Upper lobe of left lung (tissue), 6 donors: ENCODE results near the gene NIPBL. TPM values are rescaled to one million over a fixed set of nuclear protein-coding genes. Genes with fewer than 3 reads are reported as not detected.

Experiments
- ATAC-seq, 2 donors: fragments of 200-7000 bp; cut with Tn5 transposase; one replicate each; pipeline ENCODE4 v1.9.1; 2022; ENCODE audit warnings: mild to moderate bottlenecking in 2 of 2, moderate library complexity in 2 of 2; ENCODE audit not compliant: low FRiP score in 2 of 2
- DNase-seq, 2 donors: peaks; one replicate each; pipeline ENCODE4 v3.0.0-alpha.2; 2019 to 2020
- H3K27ac ChIP-seq, 4 donors: fragments of 200-600 bp; sonication (generic); one replicate each; pipeline ENCODE4 v1.5.1; 2016 to 2019
- H3K27me3 ChIP-seq, 4 donors: fragments of 200-600 bp; sonication (generic); one replicate each; pipeline ENCODE4 v1.5.1; 2017 to 2019
- H3K36me3 ChIP-seq, 4 donors: fragments of 200-600 bp; sonication (generic); one replicate each; pipeline ENCODE4 v1.5.1; 2016 to 2019
- H3K4me1 ChIP-seq, 4 donors: fragments of 200-600 bp; sonication (generic); one replicate each; pipeline ENCODE4 v1.5.1; 2018 to 2019
- H3K4me3 ChIP-seq, 4 donors: fragments of 200-600 bp; sonication (generic); one replicate each; pipeline ENCODE4 v1.5.1; 2017 to 2019; ENCODE audit warnings: mild to moderate bottlenecking in 2 of 4, moderate library complexity in 1 of 4
- H3K9me3 ChIP-seq, 4 donors: fragments of 200-600 bp; sonication (generic); one replicate each; pipeline ENCODE4 v1.5.1; 2018 to 2019
- CTCF ChIP-seq, 6 experiments: fragments of 450-650 bp in 4 of 6; fragments of 200-600 bp in 2 of 6; sonication (generic) in 2 of 6; IDR thresholded peaks; one replicate each; pipeline ENCODE4 v1.5.1; 2016 to 2019; ENCODE audit warnings: antibody characterized with exemption in 6 of 6
- EP300 ChIP-seq, 4 donors: sonication (generic); formaldehyde crosslinking; IDR thresholded peaks; one replicate each; pipeline ENCODE4 v1.5.1; 2017; ENCODE audit warnings: antibody characterized with exemption in 4 of 4, control low read depth in 2 of 4
- POLR2A ChIP-seq, 4 donors: fragments of 450-650 bp; IDR thresholded peaks; one replicate each; pipeline ENCODE4 v1.5.1; 2016 to 2017; ENCODE audit warnings: antibody characterized with exemption in 4 of 4, mild to moderate bottlenecking in 2 of 4
- POLR2AphosphoS5 ChIP-seq, 2 donors: sonication (generic); formaldehyde crosslinking; IDR thresholded peaks; one replicate each; pipeline ENCODE4 v1.5.1; 2017; ENCODE audit warnings: antibody characterized with exemption in 2 of 2
- WGBS, 2 donors: methylation state at CpG; one replicate each; pipeline ENCODE4 v1.1.5; 2017 to 2018; 5-methylcytosine and 5-hydroxymethylcytosine counted together
- total RNA-seq, 6 donors: library from RNA; depleted of rRNA in 4 of 6; stranded (reverse); fragments of >200 nt in 4 of 6; gene quantifications; one replicate each; pipeline versions ENCODE4 v1.1.0 to v1.2.1, GENCODE V29; 2016 to 2021
- donor health status: DM: no; HTN: no; CAD: no; lungs with moderate emphysema.
- donor health status: DM: no; HTN: yes; CAD: no; lungs with severe emphysema.

Gene NIPBL
- total RNA-seq, 6 donors from 2014 or later: 39.2 to 75.2 (median 55.3) TPM

GRCh38 chr5:36945687-36946086 is 69.1 kb downstream of the NIPBL start:
- H3K27ac ChIP-seq: no peak overlapping the region
- TF ChIP-seq EP300 (IDR thresholded peaks at IDR 0.05) (no peak), POLR2AphosphoS5 (IDR thresholded peaks at IDR 0.05) (no peak), POLR2A (IDR thresholded peaks at IDR 0.05) (no peak), CTCF (IDR thresholded peaks at IDR 0.05) (no peak)
- H3K27me3 ChIP-seq: no peaks in the 10 kb centered on the region
- no peak overlapping the region for H3K4me3 ChIP-seq
- H3K9me3 ChIP-seq: no peaks in the 10 kb centered on the region
- ATAC-seq: no peak
- peaks cover 18 to 40% (median 28%) of the 10 kb centered on the region in 4 donors for H3K4me1 ChIP-seq
- DNase-seq: no peak
- no peaks in the 10 kb centered on the region for H3K36me3 ChIP-seq

GRCh38 chr5:36946101-36946500 is 69.5 kb downstream of the NIPBL start:
- TF ChIP-seq EP300 (IDR thresholded peaks at IDR 0.05): no peak
- TF ChIP-seq POLR2AphosphoS5 (IDR thresholded peaks at IDR 0.05): no peak
- TF ChIP-seq CTCF (IDR thresholded peaks at IDR 0.05): no peak
- TF ChIP-seq POLR2A (IDR thresholded peaks at IDR 0.05): no peak
- no peak overlapping the region for H3K27ac ChIP-seq
- H3K4me1 ChIP-seq: peaks cover 18 to 44% (median 32%) of the 10 kb centered on the region in 4 donors
- no peak overlapping the region for H3K4me3 ChIP-seq
- no peaks in the 10 kb centered on the region for H3K36me3 ChIP-seq
- H3K27me3 ChIP-seq: no peaks in the 10 kb centered on the region
- H3K9me3 ChIP-seq: no peaks in the 10 kb centered on the region
- ATAC-seq (no peak), DNase-seq (no peak)

- Histone ChIP-seq H3K9me3 (no peaks in the 10 kb centered on the region), H3K27ac (no peak overlapping the region), H3K36me3 (no peaks in the 10 kb centered on the region), H3K27me3 (no peaks in the 10 kb centered on the region), H3K4me1 (peaks cover 22 to 53% (median 39%) of the 10 kb centered on the region in 4 donors), H3K4me3 (no peak overlapping the region)
- ATAC-seq: peak in 1 of 2 donors; percentile 31
- TF ChIP-seq EP300 (IDR thresholded peaks at IDR 0.05) (no peak), CTCF (IDR thresholded peaks at IDR 0.05) (no peak), POLR2AphosphoS5 (IDR thresholded peaks at IDR 0.05) (no peak), POLR2A (IDR thresholded peaks at IDR 0.05) (no peak)
- DNase-seq: no peak
Observed at GRCh38 chr5:36948041-36948440, 71.5 kb downstream of the NIPBL start.

- WGBS, 2 donors: 86 to 88% methylated on average over 1 of the region's 1 CpG
- DNase-seq: no peak
Observed at GRCh38 chr5:36948650-36949049, 72.1 kb downstream of the NIPBL start.

More at GRCh38 chr5:36948650-36949049, 72.1 kb downstream of the NIPBL start:
- no peak overlapping the region for H3K4me3 ChIP-seq
- H3K36me3 ChIP-seq: no peaks in the 10 kb centered on the region
- ATAC-seq: no peak
- no peaks in the 10 kb centered on the region for H3K27me3 ChIP-seq
- H3K4me1 ChIP-seq: peaks cover 22 to 56% (median 41%) of the 10 kb centered on the region in 4 donors
- no peak overlapping the region for H3K27ac ChIP-seq
- TF ChIP-seq CTCF (IDR thresholded peaks at IDR 0.05) (no peak), EP300 (IDR thresholded peaks at IDR 0.05) (no peak)
- H3K9me3 ChIP-seq: no peaks in the 10 kb centered on the region
